D341Med (cell line): ENCODE results near the gene FBRS.
A peak's percentile ranks its signal among the peaks of the same experiment; 100 is the strongest.
"Not testable (repeated sequence)": the region's sequence is repeated elsewhere in the genome, so short reads cannot be mapped to it uniquely, and the experiment has no call there.

Experiments used
- DNase-seq: peaks from one replicate; pipeline ENCODE4 v3.0.0; 2012; ENCODE audit warnings: low spot score

The FBRS gene

GRCh38 chr16:30665155-30665829, 7.1 kb downstream of the FBRS start:
- DNase-seq: no peak

DNA sequence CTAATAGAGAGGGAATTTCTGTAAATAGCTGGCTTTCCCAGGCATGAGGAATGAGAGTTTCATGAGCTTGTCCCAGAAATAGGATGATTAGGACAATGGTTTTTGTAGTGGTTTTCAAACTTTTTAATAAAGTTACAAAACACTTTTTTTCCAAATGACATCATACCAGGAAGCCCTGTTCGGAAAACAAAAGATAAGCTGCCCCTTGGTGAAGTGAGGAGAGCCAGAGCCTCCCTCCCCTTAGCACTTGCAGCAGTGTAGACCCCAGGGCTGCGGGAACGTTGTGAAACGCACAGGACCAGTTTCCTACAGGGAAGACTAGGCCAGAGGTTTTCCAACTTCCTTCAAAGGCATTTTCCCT, 7.6 kb downstream of the FBRS start:
- DNase-seq: no peak

- no peak for DNase-seq
Measured at GRCh38 chr16:30666681-30667080, 8.4 kb downstream of the FBRS start.

GRCh38 chr16:30667361-30667905, 9.2 kb downstream of the FBRS start:
- no peak for DNase-seq

- no peak for DNase-seq
Measured at GRCh38 chr16:30668393-30668792, 10.2 kb downstream of the FBRS start.

DNA sequence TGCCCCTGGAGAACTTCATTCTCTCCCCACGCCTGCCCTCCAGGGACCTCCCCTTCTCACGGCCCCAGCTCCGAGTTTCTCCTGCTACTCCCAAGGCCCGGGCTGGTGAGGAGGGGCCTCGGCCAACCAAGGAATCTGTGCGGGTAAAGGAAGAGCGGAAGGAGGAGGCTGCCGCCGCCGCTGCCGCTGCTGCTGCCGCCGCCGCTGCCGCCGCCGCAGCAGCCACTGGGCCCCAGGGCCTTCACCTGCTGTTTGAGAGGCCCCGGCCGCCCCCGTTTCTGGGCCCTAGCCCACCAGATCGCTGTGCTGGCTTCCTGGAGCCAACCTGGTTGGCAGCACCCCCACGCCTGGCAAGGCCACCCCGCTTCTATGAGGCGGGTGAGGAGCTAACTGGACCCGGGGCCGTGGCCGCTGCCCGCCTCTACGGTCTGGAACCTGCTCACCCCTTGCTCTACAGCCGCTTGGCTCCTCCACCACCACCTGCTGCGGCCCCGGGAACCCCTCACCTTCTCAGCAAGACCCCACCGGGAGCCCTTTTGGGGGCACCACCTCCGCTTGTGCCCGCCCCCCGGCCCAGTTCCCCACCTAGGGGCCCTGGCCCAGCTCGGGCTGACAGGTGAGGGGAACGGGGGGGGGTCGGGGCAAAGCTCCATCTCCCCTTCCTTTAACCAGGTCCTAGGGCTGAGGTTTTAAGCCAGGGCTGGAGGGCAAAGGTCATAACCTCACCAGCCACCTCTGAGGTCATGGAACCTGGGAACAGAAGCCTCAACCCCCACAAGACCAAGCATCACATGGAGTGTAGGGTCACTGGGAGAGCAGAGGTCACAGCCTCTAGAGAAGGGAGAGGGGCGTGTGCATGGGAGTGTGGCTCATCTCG, 11.0 kb downstream of the FBRS start:
- DNase-seq: no peak

DNA sequence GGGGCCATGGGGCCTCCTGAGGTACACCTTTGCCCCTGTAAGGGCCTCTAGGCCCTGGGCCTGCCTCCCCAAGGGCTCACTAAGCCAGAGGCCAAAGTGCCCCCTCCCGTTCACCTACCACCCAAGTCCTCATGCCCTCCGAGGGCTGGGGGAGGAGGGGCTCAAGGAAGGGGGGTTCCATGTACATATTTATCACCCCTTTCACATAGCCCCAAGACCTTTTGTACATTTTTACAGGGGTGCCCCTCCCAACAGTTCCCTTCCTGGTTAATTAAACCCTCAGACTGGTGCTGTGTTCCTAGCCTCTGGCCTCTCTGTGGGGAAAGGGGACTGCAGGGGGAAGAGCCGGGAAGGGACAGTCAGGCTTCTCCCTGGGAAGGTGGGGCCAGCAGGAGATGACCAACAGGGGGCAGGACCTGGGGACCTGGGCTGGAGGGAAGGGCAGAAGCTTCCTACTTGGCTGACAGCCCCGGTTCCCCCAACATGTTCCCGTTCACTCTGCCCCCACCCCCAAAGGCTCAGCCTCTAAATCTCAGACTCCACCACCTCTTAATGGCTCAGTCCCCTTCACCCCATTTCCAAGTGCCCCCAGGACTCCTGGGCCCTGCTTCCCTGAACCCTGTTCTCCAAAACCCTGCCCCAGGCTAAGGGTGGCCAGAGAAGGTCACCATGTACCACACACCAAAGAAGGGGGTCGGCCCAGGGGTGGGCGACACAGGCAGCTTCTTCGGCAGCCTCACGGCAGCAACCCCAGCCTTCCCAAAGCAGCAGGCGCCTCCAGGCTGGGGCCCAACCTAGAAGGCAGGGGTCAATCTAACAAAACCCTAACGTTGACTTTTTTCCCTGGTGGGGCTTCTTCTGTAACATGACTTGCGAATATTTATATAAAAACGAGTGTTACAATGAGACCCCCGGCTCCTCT, 11.9 kb downstream of the FBRS start:
- no peak for DNase-seq

- no peak for DNase-seq
Measured at GRCh38 chr16:30675143-30675542, 16.9 kb downstream of the FBRS start.

DNA sequence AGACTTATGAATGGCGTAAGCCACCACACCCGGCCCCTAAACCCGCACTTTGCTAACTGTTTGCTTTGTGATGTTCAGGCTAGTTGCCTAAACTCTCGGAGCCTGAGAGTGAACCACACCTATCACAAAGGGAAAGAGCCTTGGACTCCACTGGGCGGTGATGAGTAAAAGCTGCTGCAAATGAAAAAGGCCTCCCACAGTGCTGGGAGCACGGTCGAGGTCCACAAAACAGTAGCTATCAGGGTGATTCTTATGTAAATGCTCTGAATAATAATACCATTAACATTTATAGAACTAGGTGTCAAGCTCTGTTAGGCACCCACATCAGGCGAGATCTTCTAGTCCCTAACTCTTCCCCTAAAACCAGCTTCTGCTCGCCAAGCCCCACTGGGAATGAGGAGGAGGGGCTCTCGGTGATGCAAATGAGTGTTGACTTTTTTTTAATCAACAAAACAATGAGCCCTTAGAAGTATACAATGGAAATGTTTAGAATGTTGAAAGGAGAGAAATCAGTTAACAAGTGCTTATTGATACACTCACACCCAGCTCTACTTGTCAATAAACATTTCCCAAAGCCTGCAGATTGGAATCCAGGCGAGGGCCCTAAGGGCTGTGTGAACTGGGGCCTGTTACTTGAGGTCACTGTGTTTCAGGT, 19.8 kb downstream of the FBRS start:
- no peak for DNase-seq

GRCh38 chr16:30678586-30678970, 20.3 kb downstream of the FBRS start:
- DNase-seq: no peak

DNA sequence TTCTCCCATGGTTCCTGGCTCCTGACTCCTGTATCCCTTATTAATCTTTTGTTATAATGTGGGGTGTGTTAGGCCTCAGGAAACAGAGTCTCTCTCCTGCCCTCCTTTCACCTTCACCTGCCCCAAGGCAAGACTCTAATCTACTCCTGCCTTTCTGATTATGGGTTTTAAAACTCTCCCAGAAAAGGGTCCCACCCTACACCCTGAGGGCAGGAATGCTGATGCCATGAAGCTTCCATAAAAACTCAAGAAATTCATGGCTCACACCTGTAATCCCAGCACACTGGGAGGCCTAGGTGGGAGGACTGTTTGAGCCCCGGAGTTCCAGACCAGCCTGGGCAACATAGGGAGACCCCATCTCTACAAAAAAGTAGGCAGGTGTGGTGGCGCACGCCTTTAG, 22.1 kb downstream of the FBRS start:
- DNase-seq: no peak

DNA sequence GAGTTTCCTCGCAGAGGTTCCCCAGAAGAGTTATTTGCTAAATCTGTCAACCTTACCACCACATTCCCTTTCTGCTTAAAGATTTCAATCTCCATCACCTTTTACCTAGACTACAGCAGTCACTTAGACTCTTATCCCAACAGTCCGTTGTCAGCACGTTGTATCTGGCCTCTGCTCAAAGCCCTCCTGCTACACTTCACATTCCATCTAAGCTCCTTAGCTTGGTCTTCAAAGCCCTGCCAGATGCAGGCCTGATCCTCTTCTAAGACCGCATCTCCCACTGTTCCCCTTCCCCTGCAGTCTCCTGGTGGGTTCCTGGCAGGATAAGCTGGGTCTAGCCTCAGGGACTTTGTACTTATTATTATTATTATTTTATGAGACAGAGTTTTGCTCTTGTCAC, 30.5 kb downstream of the FBRS start:
- DNase-seq: no peak

DNA sequence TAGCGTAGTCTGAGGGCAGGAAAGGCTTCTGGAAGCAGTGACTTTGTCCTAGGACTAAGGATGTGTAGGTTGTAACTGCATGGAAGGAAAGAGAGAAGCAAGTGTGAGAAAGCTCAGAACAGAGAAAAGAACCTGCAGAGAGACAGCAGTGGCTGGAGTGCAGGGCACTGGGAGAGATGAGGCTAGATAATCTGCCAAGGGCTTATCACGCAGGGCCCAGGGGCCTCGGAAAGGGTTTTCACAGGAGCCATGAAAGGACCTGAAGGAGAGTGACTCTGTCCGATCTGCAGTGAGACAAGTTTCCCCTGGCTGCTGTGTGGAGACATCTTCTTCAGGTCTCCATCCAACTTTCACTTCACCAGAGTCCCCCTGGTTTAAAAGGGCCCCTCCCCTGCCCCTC, 33.7 kb downstream of the FBRS start:
- no peak for DNase-seq

GRCh38 chr16:30692396-30693064, 34.3 kb downstream of the FBRS start:
- no peak for DNase-seq

GRCh38 chr16:30694926-30695693, 36.9 kb downstream of the FBRS start:
- DNase-seq: no peak

DNA sequence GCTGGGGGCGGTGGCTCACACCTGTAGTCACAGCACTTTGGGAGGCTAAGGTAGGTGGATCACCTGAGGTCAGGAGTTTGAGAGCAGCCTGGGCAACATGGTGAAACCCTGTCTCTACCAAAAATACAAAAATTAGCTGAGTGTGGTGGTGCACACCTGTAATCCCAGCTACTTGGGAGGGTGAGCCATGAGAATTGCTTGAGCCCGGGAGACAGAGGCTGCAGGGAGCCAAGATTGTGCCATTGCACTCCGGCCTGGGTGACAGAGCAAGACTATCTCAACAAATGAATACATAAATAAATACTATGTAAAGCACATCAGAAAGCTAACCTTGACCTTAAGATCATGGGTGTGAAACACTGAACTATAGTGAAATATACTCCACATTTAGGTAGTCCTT, 38.4 kb downstream of the FBRS start:
- not testable (repeated sequence) for DNase-seq

DNA sequence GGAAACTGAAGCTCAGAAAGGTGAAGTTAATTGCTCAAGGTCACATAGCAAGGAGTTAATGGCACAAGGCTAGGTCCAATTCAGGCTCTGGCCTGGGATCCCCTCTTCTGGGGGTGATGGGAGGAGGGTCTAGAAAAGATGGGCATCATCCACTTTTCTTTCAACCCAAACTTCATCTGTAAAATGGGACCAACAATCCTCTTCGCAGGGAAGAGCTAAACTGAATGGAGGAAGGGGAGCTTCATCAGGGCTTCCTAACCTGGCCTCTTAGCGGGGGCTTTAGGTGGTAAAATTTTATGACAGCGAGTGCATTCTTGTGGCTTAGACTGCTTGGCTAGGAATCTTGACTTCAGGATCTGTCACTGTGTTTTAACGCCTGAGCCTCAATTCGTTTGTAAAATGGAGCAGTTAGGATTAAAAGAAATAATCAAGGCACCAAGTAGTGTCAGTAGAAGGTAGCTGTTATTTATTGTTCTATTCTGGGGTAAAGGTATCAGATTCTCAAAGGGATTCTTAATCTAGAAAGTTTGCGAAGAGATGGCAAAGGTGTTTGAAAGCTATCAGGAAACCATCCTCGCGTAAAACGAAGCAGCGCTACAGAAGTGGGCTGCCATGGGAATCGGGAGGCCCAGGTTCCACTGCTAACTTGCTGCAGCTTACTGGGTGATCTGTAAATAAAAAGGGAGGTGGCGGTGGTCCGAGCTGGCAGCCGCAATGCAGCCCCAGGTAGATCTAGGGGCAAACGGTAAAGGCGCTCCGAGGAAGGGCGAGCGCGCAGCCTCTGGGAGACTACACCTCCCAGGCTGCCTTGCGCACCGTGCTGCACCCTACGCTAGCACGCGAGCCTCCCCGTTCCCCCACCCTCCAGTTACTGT, 39.3 kb downstream of the FBRS start:
- DNase-seq: peak; percentile 93

DNA sequence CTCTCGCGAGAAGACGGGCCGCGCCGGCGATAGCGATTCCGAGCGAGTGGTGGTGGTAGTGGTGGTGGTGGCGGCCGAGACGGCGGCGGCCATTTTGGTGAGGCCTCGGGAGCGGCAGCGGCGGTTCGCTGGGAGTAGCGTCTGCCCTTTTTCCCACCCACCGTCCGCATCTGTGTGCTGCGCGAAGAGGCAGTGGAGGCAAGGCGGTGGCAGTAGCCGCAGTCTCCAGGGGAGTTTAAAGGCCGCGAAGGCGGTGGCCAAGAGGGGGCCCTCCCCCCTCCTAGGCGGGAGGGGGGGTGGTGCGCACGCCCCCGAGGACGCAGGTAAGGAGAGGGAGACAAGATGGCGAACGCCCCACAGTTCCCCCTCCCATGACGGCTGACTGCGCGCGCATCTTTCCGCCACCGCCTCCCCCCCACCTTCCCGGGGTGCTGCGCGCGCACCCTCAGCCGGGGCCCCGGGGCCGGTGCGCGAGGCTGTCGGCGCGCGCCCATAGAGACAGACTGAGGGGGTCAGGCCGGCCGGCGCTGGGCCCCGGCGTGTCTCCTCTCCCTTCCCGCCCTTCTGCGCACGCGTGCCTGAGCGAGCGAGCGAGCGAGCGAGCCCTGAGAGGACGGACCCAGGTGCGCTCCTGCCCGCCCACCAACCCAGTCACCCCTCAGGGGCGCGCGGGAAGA, 40.0 kb downstream of the FBRS start:
- peak; percentile 98 for DNase-seq
